GM19099 (cell line): ENCODE data around the gene TEX26.

Source experiments
- POLR2A ChIP-seq: IDR thresholded peaks from 3 replicates; pipeline ENCODE4 v1.6.1; 2011; ENCODE audit warnings: low read depth; ENCODE audit not compliant: insufficient read length; ENCODE audit errors: extremely low read depth

The TEX26 gene

DNA sequence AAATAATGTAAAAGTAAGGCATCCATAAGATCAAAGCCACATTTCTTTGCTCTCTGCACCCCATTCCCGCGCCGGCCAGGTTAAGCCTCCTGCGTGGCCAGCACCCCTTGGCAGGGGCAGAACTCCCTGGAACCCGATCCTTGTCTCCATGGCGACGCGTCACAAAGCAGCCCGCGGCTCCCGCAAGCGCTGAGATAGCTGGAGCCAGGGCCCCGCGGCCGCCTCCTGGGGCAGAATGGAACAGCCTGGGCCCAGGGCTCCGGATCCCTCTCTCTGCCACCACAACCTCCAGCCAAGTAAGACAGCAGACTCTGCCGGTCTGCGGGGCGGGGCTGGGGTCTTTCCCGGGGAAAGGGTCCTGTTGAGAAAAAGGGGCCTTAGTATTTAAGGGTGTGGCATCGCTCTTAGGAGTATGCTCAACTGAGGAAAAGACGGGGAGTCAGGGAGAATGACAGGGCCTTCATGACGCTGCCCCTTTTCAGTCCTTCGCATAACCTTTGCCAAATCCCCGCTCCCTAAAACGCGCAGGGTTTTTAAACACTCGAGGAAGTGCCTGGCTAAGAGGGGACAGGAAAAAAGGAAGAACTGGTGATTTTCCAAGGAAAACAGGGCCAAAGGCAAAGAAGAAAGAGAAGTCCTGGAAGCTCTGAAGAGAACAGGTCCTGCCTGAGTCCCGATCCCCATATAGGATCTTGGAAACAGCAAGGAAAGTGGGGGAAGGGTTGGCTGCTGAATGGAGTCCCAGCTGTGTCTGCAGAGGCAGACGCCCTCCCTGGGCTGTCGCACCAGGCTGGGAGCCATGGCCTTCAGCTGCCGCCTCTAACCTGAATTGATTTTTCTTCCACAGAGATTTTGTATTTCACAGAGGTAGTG, at the start of gene TEX26:
TEX26 (plus strand) TSS at position 176 of the 873 bp plus-strand sequence; CDS start at position 236, 60 bp downstream.
- TF ChIP-seq POLR2A, result no peak

DNA sequence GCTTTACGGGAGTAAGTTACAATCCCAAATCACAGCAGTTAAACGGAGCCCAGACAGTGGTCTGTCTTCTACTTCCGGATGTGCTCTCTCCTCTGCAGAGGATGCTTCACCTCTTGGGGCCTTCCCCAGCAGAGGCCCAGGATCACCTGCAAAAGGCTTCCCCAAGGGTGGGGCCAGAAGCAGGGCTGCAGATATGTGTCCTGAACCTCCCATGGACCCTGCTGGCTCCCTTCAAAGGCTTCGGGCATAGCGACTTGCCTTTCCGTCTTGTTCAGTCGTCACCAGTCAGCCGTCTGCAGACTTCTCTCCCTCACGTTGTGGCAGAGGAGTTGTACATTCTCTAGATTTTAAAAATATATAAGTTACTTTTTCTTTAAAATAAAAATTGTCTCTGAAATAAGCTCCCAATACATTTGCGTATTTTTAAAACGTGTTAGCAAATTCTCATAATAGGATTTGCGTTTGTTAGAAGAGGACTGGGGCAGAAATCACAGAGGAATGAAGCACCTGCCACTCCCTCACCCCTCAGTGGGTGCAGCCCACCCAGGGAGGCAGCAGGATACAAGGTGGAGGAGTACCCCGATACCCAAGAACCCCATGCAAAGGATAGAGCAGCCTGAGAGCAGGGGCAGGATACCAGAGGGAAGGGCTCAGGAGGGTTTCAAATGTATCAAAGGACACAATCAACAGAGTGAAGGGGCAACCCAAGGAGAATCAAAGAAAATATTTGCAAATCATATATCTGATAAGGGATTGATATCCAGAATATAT, 49.3 kb upstream of the TEX26 start:
- TF ChIP-seq POLR2A, result no peak

DNA sequence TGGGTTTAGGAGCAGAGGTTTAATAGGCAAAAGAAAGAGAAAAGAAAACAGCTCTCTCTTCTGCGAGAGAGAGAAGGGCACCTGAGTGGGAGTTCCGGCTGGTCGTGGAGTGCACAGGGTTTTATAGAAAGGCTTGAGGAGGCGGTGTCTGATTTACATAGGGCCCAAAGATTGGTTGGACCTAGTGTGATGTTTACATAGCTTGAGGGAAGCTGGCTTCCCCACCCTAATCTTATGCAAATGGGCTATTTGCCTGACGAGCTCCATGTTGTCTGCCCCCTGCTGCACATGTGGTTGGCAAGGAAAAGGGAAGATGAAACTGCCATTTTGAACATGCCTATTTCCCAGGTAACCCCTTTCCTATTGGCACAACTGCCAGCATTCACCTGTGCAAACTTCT, 47.9 kb upstream of the TEX26 start:
- no peak for TF ChIP-seq POLR2A

GRCh38 chr13:30889196-30889690, 43.2 kb upstream of the TEX26 start:
- TF ChIP-seq POLR2A, result no peak

GRCh38 chr13:30892966-30893365, 39.5 kb upstream of the TEX26 start:
- no peak for TF ChIP-seq POLR2A

DNA sequence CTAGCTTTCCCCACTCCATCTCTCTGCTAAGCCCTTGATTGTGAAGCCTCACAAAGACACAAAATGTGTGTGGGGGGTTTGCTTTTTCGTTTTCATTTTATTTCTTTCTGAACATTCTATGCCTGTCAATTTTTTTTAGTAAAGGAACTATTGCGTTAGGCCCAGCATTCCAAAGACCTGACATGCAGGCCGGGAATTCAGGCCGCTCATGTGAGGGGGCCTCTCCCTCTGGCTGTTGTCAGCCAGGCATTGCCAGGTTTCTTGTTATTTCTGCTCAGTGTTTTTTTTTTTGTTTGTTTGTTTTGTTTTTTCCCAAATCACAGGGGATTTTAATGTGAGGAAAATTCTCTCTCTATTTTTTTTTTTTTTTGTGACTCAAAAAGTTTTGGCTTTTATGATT, 36.7 kb upstream of the TEX26 start:
- no peak for TF ChIP-seq POLR2A

- no peak for TF ChIP-seq POLR2A
Observed at GRCh38 chr13:30898070-30898469, 34.4 kb upstream of the TEX26 start.

GRCh38 chr13:30898678-30899241, 33.7 kb upstream of the TEX26 start:
- TF ChIP-seq POLR2A, result no peak

GRCh38 chr13:30900436-30900835, 32.0 kb upstream of the TEX26 start:
- no peak for TF ChIP-seq POLR2A

GRCh38 chr13:30900952-30901749, 31.3 kb upstream of the TEX26 start:
- no peak for TF ChIP-seq POLR2A

- no peak for TF ChIP-seq POLR2A
Observed at GRCh38 chr13:30904043-30904442, 28.4 kb upstream of the TEX26 start.

DNA sequence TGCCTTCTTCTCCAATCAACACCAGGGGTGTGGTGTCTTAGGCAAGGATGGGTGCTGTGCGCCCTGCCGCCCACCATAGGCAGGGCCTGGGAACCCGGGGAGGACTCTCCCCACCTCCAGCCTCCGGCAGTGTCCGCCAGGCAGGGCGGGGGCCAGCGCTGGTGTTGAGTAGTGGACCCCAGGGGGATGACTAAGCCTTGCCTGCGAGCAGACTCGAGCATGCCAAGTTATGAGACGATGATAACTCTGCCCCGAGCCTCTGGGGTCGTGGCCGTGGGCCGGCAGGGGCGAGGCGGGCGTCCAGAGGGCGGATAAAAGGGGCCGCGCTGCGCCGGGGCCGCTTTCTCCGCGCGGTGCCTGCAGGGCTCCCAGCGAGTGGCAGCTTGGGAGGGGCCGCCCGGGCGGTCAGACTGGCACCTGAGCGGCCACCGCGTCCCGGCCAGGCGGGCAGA, 26.5 kb upstream of the TEX26 start, which contains the start of gene MEDAG:
MEDAG (plus strand) TSS at position 340 of the 452 bp plus-strand sequence. CDS start 245 bp downstream, outside the sequence.
- TF ChIP-seq POLR2A, result no peak

GRCh38 chr13:30906411-30907051, 25.9 kb upstream of the TEX26 start:
- no peak for TF ChIP-seq POLR2A

- no peak for TF ChIP-seq POLR2A
Observed at GRCh38 chr13:30907121-30907861, 25.2 kb upstream of the TEX26 start.

- TF ChIP-seq POLR2A, result no peak
Observed at GRCh38 chr13:30908416-30908980, 24.0 kb upstream of the TEX26 start.
